T-helper 22 cell (primary cell): Measurements from ENCODE around the gene RER1.

Source experiments
- DNase-seq: peaks from one replicate; pipeline ENCODE4 v3.0.0-alpha.2; 2020; ENCODE audit warnings: low read depth

The RER1 gene, protein sequence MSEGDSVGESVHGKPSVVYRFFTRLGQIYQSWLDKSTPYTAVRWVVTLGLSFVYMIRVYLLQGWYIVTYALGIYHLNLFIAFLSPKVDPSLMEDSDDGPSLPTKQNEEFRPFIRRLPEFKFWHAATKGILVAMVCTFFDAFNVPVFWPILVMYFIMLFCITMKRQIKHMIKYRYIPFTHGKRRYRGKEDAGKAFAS

DNA sequence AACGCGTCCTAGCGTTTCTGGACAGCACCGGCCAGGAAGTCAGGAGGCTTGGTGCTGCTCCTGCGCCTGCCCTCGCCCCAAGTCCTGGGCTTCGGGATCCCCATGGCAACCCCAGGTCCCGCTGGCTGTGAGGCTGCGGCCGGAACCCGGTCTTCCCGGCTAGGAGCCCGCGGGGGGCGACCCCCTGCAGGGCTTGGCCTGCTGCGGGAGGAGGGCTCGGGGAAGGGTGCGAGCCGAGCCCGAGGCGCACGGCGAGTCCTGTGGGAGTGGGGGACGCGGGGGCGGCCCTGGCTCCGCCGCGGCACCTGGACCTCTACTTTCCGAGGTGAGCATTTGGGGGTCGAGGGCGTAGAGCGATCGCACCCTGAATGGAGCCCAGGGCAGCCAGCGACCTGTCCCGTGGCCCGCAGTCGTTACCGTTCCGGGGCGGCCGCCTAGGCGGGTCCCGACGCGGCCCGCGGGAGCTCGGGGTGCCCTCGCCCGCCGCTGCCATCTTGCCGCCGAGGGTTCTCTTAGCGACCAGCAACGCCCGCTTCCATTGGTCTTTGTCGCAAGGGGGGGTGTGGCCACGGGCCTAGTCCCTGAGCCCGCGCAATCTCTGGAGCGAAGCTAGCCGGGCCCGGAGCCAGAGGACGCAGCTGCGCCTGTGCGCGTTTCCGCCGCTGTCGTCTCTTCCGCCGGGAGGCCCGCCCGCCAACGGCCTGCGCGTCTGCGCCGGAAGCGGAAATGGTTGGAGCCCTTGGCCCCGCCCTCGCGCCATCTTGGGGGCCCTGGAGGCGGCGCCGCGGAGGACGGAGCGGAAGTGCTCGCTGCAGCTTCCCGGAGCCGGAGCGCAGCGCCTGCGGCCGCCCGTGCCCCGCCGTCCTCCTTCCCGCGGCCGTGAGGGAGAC is at the start of gene RER1, which contains the start of gene MORN1:
RER1 (plus strand) TSS at position 801 of the 890 bp plus-strand sequence. CDS start 3,950 bp downstream, outside the sequence.
MORN1 (minus strand) TSS at position 514 of the 890 bp plus-strand sequence; CDS start at position 493, 21 bp downstream.
- DNase-seq: peak; percentile 98

DNA sequence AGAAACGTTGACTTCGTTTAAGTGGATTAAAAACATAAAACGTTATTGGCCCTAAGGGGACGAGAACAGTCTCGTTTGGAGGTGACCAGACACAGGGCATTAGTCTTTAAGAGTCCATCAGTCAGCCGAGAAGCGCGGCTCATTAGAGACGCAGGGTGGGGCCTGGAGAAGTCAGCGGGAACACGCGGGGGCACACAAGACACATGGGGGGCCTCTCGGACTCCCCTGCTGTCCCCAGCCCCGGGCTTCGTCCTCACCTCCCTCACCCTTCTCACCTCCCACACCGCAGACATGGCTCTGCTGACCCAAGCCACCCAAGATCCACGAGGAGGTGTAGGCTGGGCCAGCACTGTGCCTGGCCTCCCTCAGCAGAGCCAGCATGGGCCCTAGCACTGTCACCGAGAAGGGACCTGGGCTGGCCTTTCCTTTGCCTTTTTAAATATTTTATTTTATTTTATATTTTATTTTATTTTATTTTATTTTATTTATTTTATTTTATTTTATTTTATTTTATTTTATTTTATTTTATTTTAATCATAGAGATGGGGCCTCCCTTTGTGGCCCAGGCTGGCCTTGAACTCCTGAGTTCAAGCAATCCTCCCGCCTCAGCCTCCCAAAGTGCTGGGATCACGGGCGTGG is 49.1 kb upstream of the RER1 start:
- DNase-seq: no peak

DNA sequence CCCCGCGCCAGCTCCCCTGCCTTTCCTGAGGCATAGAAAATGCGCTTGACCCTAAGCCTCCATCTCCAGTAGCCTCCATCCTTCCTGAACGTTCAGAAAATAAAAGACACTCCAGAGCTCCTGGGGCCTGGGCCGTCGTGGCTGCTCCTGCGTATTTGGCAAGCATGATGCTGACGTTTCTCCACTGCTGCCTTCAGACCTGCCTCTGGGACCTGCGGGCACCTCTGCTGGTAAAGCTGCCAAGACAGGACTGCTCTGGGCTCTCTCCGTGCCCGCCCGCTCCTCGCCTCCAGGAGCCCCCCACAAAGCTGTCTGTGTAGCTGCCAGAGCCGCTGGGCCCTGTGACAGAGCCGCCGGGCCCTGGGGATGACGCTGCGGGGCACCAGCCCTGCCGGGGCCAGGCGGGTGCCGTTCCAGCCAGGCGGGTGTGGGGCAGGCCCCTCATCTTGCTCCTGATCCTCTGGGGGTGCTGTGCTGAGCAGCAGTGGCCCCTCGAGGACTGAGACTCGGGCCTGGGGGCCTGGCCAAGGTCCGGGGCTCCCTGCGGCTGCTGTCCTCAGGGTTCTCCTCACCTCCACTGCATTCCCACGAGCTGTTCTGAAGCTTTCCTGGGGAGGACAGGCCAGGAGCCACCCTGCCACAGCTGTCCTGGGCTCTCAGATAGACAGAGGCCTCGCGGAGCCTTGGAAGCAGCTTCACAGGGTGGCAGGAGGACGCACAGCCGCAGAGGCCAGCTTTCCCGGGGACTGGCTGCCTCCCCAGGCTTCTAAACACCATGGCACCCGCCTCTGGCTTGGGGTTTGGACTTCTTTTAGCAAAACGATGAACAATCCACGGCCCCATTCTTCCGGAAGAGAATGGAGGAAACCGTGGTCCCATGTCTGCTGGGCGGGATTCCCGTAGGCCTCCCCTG is 48.4 kb upstream of the RER1 start:
- DNase-seq: peak; percentile 0

DNA sequence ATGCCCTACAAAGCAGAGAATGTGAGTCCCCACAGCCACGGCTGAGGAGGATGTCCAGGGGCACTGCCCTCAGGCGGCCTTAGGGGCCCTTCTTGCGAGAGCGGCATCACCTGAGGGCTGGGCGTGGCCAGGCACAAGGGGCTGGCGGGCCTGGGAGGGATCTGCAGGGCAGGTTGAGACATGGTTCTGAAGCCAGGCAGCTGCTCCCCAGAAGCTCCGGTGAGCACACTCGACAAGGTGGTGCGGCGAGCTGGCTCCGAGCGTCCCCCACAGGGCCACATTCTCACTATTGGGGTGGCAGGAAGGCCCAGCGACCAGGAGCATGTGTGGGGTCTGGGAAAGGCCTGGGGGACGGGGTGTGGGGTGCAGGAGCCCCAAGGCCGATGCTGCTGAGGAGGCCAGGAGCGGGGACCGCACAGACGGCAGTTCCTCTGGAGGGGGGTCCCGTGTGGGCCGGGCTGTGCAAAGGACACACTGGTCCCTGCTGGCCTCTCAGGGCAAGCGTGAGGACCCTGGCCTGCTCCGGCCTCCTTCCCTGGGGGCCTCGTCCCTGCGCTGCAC is 47.4 kb upstream of the RER1 start:
- DNase-seq: peak; percentile 1

DNA sequence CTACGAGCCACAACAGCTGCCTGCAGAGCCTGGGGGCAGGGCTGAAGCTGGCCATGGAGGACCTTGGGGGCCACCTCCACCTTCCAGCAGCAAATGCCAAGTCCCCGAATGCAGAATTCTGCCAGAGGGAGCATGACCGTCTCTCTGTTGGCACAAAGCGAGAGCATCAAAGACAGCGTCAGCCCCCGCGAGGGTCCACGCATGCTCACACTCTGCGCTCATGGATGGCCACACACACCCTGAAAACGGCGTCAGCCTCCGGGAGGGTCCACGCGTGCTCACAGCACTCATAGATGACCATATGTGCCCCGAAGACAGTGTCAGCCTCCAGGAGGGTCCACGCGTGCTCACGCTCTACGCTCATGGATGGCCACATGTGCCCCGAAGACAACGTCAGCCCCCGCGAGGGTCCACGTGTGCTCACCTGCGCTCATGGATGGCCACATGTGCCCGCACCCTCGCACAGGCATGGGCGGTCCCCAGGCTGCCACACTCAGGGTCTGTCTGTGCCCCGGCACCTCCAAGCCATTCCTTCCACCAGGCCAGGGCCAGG is 46.8 kb upstream of the RER1 start:
- peak; percentile 0 for DNase-seq

DNA sequence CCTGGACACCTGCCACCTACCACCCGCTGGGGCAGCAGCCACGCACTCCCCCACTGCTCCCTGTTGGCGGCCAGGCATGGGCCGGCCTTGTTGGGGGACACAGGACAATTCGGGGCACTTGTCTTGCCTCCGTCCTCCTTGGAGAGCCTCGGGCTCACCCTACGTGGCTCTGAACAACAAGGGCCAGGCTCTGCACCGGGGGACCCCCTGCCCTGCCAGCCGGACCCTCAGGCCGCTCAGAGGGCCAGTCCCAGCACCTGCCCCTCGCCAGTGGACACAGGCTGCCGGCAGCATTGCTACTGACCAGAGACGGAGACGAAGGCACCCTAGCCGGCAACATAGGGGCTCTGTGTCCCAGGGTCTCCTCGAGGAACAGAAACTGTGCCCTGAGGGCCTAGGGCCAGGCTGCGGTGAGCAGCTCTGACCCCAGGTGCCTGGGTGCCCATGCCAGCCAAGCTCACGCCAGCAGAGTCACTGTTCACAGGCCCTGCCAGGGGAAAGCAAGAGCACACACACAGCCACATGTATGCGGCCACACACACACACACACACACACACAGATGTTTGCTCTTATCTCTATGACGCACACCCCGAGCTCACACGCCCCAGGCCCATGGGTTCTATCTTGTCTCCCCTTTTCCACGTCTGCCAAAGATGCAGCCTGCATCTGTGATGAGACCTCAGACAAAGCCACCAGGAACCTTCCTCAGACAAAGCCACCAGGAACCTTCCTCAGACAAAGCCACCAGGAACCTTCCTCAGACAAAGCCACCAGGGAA is 46.2 kb upstream of the RER1 start:
- peak; percentile 0 for DNase-seq

DNA sequence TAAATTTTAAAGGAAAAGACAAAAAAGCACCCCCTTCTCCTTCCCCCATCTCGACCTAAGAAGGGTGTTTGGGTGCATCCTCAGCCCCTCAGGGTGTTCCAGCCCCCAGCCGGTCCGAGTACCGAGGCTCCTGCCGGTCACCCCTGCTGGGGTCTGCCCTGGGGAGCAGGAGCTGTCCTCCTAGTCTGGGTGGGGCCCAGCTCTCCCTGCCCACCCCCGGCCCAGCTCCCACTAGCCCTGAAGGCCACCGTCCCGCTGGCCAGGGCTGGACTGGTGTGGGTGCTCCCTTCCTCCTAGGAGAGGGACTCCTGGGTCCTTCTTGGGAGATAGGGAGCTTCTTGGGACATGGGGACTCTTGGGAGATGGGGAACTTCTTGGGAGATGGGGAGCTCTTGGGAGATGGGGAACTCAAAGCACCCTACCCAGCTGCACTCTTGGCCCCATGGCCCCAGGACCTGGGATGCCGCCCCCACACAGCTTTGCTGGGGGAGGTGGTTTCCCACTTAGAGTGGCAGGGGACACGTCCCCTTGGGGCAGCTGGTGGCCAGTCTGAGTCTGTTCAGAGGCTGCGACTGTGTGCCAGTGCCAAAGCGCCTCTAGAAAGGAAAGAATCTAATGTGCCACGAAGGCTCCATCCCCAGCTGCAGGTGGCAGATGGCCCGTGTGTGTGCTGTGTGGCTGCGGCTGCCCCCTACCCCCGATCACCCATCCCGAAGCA is 44.8 kb upstream of the RER1 start:
- peak; percentile 0 for DNase-seq

DNA sequence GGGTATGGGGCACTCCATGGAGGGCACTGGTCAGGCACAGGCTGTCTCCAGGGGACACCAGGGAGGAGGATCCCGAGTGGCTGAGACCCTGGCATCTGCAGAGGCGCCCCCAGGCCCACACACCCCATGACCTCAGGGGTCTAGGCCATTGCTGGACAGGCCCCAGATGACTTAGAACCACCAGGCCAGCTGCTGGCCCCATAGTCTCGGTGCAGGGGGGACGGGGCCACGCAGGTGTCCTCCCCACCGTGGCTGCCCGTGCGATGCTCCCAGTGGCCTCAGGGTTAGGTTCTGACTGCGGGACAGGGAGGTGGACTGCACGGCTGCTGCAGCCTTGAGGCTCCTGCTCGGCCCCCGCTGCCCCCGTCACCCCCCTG is 44.2 kb upstream of the RER1 start:
- DNase-seq: no peak

DNA sequence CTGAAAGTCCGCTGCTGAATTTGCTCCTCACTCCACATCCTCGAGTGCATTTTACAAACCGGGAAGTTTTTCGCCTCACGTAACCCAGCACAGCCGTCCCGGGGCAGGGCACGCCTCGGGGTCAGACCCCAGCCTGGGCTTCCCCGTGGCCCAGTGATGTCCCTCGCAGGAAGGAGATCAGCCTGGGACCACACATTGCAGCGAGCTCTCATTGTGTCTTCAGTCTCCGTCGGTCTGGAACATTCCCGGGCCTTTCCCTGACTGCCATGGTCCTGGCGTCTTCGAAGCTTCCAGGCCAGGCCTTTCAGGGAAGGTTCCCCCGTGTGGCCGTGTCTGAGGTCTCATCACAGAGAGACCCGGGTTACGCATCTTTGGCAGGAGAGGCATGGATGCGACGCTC is 43.7 kb upstream of the RER1 start:
- no peak for DNase-seq

DNA sequence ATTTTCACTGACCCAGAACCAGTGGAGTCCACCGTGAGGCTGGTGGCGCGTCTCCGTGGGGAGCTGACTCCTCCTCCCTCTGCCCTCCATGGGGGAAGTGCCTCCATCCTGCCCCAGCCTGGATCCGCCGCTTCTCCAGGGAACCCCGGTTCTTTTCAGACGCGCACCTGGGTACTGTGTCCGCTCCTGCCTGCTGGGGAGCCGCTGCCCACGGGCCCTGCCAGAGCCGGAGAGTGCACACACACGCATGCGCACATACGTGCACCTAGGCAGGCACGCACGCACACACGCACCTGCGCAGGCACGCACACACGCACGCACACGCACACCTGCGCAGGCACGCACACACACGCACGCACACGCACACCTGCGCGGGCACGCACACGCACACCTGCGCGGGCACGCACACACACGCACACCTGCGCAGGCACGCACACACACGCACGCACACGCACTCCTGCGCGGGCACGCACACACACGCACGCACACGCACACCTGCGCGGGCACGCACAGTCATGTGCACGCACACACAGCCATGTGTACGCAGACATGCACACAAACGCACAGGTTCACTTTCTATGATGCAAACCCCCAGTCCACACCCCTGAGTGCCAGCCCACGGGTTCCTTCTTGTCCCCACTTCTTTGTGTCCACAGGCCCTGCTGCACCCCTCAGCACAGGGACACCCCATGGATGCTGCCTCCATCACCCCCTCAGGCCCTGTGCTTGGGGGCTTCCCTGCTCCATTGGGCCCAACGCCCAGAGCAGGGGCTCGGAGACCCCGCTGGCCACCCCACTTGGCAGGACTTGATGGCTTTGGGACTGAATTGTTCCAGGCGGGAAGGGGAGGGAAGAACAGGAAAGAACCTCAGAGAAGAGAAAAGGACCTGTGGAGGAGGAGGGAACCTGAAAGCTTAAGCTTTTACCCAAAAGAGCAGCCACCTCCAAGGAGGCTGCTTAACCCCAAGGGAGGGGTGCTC is 43.0 kb upstream of the RER1 start:
- DNase-seq: no peak

DNA sequence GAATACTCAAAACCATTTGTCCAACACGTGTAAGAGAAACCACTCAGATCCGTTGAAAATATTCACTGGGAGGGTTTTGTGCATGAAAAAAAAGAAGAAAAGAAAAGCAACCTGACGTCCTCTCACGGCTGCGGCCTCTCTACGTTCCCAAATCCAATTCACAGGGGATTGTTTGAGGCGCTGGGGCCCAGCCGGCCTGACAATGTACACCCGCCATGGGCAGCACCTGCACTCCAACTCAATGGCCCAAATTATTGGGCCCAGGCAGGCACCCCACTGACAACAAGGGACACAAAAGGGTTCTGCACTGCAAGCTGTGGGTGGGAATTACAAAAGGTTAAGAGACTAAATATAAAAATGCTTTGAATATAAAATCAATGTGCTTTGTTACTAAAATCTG is 41.8 kb upstream of the RER1 start:
- no peak for DNase-seq

DNA sequence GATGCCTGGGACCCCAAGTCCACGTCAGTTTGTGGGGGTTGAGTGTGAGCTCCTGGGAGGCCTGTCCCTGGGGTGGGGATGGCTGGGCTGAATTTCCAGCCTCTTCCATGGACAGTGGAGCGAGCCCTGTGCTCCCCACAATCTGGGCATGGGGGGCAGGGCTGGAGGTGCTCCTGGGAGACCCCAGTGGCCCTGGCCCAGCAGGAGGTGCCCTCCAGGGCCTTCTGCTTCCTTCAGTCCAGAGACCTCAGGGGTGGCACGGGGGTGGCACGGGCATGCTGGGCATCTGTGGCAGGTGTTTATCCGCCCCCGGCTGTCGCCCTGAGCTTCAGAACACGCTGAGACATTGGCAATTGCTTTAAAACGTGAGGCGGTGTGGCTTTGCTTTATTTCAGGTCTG is 41.1 kb upstream of the RER1 start:
- DNase-seq: no peak

DNA sequence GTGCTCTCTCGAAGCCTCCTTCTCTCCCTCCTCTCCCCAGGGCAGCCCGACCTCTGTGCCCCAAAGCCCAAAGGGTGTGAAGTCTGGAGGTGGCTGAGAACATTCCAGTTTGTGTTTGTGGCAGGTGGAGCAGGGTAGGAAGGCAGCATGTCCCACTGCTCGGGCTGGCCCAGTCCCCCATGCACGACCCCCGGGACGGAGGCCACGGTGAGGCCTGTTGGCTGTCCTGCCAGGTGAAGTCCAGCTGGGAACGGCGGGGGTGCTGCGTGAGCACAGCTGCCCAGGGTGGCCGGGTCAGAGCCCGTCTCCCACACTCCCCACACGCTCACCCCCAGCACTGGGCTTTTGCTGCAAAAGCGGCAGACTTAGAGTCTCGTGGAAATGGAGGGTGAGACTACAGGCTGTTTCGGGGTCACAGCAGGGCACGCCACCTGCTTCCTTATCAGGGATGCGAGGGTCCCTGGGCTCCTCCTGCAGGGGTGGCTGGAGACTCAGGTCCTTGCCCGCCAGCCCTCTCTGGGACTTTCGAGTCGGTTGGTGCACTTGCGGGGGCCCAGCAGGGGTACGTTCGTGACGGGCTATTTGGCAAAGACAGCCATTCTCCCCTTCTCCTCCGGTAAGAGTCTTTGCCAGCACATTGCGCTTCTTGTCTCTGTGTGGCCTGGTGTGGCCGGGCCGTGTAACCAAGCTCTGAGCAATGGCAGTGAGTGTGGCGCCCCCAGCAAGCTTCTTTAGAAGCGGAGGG is 40.6 kb upstream of the RER1 start:
- DNase-seq: peak; percentile 0

DNA sequence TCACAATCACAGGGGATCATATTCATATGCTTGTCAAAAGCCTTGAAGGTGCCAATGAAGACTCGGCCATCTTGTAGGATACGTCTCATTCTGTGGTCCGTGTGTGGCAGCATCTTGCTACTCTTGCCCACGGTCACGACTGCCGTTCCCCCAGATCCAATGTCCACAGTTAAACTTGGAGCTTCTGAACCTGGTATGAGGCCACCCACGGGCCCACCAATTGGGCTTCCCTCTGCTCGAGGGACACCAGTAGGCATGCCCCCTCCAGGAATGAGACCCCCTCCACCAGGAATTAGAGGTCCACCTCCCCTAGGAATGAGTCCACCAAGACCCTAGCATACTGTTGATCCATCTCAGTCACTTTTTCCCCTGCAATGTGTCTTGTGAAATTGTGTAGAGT is 39.9 kb upstream of the RER1 start:
- DNase-seq: no peak

DNA sequence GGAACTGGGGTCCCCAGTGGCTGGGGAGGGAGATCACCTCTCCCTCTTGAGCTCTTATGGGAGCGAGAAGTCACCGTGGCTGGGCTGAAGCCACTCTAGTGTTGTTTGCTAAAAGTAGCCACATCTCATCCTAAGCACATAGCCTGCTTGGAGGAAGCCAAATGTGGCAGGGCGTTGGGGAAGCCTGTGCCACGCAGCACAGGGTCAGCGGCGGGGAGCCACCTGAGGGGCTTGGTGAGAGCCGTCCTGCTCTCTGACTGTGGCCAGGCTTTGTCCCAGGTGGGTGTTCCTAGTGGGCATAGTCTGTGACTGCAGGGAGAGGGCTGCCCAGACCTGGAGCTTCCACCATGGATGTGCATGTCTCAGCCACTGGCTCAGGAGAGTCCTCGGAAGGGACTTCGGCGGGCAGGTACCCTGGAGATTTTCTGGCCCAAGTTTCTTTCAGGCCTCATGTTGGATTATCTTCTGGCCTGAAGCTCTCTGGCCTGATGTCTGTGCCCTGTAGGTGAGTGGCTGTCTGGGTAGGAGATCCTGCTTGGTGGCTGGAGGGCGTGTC is 39.2 kb upstream of the RER1 start:
- DNase-seq: no peak

DNA sequence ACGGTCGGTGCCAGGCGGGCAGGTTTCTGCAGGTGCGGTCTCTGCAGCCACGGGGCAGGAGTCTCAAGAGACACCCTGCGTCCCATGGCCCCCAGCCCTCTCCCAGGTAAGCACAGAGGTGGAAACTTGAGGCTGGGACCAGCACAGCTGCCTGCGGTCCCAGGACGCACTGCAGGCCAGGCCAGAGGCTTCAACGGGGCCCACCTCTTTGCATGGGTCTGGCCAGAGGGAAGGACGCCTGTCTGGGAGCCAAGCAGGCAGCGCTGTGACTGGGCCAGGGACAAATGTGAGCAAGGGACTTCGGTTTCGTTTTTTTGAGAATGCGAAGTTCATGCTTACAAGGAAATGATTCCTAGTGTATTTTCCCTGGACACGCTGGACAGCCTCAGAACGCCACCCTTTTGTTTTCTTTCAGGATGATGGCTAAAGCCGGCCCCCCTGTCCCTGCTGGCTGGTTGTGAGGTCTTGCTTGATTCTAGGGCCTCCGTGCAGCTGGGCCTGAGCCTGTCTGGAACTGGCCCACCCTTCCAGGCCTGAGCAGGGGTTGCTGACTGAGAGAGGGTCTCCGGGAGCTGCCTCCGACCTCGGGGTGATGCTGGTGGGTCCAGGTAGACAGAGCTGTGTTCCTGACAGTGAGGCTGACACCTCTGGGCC is 38.6 kb upstream of the RER1 start:
- DNase-seq: no peak
